Effector memory CD4-positive, alpha-beta T cell (primary cell): Measurements from ENCODE around the gene MIEF1.
A peak's percentile ranks its signal among the peaks of the same experiment; 100 is the strongest.
"Not testable (repeated sequence)": the region's sequence is repeated elsewhere in the genome, so short reads cannot be mapped to it uniquely, and the experiment has no call there.

Experiments used
- DNase-seq, 3 donors: peaks; one replicate each; pipeline ENCODE4 v3.0.0-alpha.2; 2020
- H3K27ac ChIP-seq: 2 replicates; pipeline ENCODE4 v1.7.0; 2013; ENCODE audit warnings: mild to moderate bottlenecking, low read length, moderate library complexity; ENCODE audit not compliant: insufficient read depth, poor library complexity, severe bottlenecking
- H3K27me3 ChIP-seq: replicated peaks from 2 replicates; pipeline ENCODE4 v1.7.0; 2013; ENCODE audit warnings: mild to moderate bottlenecking, low read length; ENCODE audit not compliant: insufficient read depth, control insufficient read depth, poor library complexity, severe bottlenecking
- H3K36me3 ChIP-seq: 2 replicates; pipeline ENCODE4 v1.7.0; 2013; ENCODE audit warnings: mild to moderate bottlenecking, low read length, moderate library complexity; ENCODE audit not compliant: control insufficient read depth, insufficient read depth
- H3K4me1 ChIP-seq: 2 replicates; pipeline ENCODE4 v1.7.0; 2013; ENCODE audit warnings: low read length, mild to moderate bottlenecking; ENCODE audit not compliant: control insufficient read depth, insufficient read depth, poor library complexity, severe bottlenecking
- H3K4me3 ChIP-seq: 2 replicates; pipeline ENCODE4 v1.7.0; 2013; ENCODE audit warnings: low read length, low read depth, mild to moderate bottlenecking; ENCODE audit not compliant: insufficient read depth, poor library complexity, severe bottlenecking
- H3K9me3 ChIP-seq: 2 replicates; pipeline ENCODE4 v1.7.0; 2013; ENCODE audit warnings: mild to moderate bottlenecking, low read length, moderate library complexity; ENCODE audit not compliant: control insufficient read depth

MIEF1 gene

DNA sequence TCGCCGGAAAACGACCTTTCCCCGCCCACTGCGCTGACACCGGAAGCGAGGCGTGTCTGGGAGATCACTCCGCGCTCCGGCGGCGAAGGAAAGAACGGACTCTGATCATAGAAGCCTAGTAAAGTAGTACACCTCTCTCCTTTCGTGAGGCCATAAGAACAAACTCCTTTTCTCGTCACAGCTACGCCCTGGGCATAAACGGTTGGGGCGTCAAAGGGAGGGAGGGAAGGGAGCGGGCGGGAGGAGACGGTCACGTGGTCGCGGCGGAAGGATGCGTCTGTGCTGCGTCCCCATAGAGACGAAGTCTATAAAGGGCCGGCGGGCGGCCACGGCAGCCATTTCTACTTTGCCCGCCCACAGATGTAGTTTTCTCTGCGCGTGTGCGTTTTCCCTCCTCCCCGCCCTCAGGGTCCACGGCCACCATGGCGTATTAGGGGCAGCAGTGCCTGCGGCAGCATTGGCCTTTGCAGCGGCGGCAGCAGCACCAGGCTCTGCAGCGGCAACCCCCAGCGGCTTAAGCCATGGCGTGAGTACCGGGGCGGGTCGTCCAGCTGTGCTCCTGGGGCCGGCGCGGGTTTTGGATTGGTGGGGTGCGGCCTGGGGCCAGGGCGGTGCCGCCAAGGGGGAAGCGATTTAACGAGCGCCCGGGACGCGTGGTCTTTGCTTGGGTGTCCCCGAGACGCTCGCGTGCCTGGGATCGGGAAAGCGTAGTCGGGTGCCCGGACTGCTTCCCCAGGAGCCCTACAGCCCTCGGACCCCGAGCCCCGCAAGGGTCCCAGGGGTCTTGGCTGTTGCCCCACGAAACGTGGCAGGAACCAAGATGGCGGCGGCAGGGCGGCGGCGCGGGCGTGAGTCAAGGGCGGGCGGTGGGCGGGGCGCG lies 18.4 kb downstream of the MIEF1 start, which contains the start of gene ATF4:
ATF4 (plus strand) TSS at position 337 of the 880 bp plus-strand sequence. CDS start 884 bp downstream, outside the sequence.
- peak; percentile 31 to 94 (median 82) for DNase-seq
- Histone ChIP-seq H3K27ac (peak within 1 kb of the TSS; percentile 93), H3K4me1 (peaks cover 43% of the 10 kb centered on the region), H3K4me3 (peak within 1 kb of the TSS; percentile 100), H3K27me3 (no peaks in the 10 kb centered on the region), H3K9me3 (no peaks in the 10 kb centered on the region), H3K36me3 (peaks cover 39% of the 10 kb centered on the region)

DNA sequence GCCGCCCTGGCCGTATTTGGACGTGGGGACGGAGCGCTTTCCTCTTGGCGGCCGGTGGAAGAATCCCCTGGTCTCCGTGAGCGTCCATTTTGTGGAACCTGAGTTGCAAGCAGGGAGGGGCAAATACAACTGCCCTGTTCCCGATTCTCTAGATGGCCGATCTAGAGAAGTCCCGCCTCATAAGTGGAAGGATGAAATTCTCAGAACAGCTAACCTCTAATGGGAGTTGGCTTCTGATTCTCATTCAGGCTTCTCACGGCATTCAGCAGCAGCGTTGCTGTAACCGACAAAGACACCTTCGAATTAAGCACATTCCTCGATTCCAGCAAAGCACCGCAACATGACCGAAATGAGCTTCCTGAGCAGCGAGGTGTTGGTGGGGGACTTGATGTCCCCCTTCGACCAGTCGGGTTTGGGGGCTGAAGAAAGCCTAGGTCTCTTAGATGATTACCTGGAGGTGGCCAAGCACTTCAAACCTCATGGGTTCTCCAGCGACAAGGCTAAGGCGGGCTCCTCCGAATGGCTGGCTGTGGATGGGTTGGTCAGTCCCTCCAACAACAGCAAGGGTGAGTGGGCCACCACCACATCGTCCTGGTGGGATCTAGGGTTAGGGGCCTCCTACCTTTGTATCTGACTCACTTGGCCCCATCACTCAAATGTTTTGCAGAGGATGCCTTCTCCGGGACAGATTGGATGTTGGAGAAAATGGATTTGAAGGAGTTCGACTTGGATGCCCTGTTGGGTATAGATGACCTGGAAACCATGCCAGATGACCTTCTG lies 19.2 kb downstream of the MIEF1 start:
- DNase-seq = peak in 1 of 3 donors; percentile 54

DNA sequence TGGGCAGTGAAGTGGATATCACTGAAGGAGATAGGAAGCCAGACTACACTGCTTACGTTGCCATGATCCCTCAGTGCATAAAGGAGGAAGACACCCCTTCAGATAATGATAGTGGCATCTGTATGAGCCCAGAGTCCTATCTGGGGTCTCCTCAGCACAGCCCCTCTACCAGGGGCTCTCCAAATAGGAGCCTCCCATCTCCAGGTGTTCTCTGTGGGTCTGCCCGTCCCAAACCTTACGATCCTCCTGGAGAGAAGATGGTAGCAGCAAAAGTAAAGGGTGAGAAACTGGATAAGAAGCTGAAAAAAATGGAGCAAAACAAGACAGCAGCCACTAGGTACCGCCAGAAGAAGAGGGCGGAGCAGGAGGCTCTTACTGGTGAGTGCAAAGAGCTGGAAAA lies 20.0 kb downstream of the MIEF1 start:
- peaks cover 36% of the 10 kb centered on the region for H3K36me3 ChIP-seq
- H3K27ac ChIP-seq, H3K27me3 ChIP-seq, H3K9me3 ChIP-seq, DNase-seq: not testable (repeated sequence)
- H3K4me3 ChIP-seq = peak overlapping the region; percentile 100
- H3K4me1 ChIP-seq = peaks cover 48% of the 10 kb centered on the region

More for the DNA sequence above, 19.2 kb downstream of the MIEF1 start:
- H3K9me3 ChIP-seq, H3K27me3 ChIP-seq: not testable (repeated sequence)
- H3K36me3 ChIP-seq = peaks cover 40% of the 10 kb centered on the region
- H3K4me3 ChIP-seq = peak overlapping the region; percentile 100
- peak overlapping the region; percentile 93 for H3K27ac ChIP-seq
- H3K4me1 ChIP-seq = peaks cover 43% of the 10 kb centered on the region

DNA sequence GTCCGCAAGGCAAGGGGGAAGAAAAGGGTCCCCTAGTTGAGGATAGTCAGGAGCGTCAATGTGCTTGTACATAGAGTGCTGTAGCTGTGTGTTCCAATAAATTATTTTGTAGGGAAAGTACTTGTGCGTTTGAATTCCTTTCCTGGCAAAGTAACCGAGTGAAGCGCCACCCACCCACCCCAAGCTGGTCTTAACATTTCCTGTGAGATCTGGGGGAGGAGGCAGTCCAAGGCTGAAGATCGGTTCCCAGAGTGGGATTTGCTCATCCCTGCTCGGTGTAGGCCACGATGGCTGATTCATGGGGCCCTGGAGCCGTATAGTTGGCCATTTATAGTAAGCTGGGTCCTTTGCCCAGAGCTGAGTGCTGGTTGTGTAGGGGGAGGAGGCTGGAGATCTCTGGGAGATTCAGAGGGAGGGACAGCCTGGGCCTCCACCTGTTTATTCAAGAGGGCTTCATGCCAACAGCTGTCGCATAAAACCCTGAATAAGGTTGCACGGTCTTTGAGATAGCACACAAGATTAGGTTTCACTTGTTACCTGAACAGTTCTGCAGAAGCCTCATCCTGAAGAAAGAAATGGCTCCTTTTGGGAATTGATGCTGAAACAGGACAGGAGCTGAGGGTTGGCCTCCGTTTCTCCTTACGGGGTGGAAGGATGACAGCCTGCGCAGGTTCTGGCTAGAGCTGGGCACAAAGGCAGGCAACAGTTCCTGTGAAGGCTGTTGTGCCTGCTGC lies 20.6 kb downstream of the MIEF1 start:
- Histone ChIP-seq H3K4me3 (no peak overlapping the region), H3K27ac (peak overlapping the region; percentile 29), H3K9me3 (no peaks in the 10 kb centered on the region), H3K4me1 (peaks cover 55% of the 10 kb centered on the region), H3K27me3 (no peaks in the 10 kb centered on the region), H3K36me3 (peaks cover 36% of the 10 kb centered on the region)
- no peak for DNase-seq

DNA sequence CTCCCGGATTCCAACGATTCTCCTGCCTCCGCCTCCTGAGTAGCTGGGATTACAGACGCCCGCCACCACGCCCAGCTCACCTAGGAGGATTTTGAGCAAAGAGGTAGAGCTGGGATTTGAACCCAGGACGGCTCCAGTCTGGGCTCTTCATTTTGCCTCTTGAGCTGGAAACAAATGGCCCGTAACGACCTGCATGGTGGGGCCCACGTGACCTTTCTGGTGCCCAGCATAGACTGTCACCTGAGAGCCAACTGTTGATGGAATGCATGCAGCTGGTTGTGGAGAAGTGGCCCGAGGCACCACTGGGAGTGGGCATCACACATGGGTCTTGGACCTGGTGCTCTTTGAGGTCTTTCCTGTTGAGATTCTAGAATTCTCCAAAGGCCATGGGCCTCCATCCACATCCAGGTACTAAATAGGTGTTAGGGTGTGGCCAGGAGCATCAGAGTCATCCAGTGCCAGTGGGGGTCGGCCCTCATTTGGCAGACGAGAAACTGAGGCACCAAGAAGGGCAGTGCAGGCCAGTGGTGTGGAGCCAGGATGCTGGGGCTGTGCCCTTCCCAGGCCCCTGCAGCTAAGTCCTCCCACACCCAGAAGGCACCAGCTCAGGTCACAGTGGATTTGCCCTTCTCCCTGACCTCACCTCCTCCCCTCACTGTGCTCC lies 22.1 kb downstream of the MIEF1 start:
- Histone ChIP-seq H3K36me3 (peaks cover 47% of the 10 kb centered on the region), H3K9me3 (no peaks in the 10 kb centered on the region), H3K4me3 (no peak overlapping the region), H3K27ac (no peak overlapping the region), H3K27me3 (no peaks in the 10 kb centered on the region), H3K4me1 (peaks cover 65% of the 10 kb centered on the region)
- no peak for DNase-seq

DNA sequence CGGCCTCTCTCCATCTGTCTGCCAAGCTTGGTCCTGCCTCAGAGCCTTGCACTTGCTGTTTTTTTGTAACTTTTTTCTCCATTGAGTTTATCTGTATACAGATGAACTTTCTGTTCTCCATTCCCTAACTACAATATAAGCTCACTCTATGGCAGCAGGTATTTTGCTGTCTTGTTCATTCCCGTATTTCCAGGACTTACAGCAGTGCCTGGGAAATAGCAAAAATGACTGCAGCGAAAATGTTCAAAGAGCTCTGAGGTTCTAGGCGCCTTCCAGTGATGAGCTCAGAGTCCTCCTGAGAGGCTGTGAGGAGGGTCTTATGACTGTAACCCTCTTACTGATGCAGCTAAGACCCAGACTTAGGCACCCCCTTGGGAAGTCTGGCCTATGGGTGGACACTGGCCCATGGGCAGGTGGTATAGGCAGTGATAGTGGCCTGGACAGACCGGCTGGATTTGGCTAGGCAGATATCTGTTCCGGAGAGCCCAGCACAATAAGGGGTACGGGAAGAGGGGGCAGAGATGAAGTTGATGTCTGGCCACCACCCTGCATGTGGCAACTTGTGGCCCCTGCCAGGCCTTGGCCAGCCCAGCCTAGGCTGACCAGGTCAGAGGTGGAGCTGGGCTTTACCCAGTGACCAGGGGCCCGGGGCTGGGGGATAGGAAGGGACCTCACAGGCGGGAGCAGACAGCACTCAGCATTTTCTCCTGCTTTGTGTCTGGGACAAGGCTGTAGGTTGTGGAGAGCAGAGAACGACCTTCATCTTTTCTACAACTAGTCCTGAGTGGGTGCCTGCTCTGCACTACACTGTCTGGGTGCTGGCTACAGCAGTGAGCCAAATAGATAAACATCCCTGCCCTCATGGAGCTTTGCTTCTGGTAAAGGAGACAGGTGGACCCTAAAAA lies 22.9 kb downstream of the MIEF1 start:
- Histone ChIP-seq H3K36me3 (peaks cover 55% of the 10 kb centered on the region), H3K27ac (no peak overlapping the region), H3K4me3 (no peak overlapping the region), H3K27me3 (no peaks in the 10 kb centered on the region), H3K4me1 (peaks cover 67% of the 10 kb centered on the region), H3K9me3 (no peaks in the 10 kb centered on the region)
- no peak for DNase-seq

DNA sequence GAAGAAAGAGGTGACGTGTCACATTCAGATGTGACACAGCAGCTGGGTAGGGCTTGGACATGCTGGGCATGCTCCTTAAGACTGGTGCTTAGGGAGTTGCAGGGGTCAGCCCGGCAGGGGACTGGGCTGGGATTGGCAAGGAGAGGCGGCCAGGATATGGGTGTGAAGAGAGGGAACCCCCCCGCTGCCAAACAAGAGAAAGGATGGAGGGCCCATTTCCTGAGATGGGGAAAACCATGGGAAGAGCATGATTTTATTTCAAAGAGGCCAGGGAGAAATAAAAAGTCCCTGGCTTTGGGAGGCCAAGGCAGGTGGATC lies 23.5 kb downstream of the MIEF1 start:
- Histone ChIP-seq H3K27me3 (no peaks in the 10 kb centered on the region), H3K4me1 (peaks cover 73% of the 10 kb centered on the region), H3K9me3 (no peaks in the 10 kb centered on the region), H3K4me3 (no peak overlapping the region), H3K36me3 (peaks cover 54% of the 10 kb centered on the region), H3K27ac (no peak overlapping the region)
- no peak for DNase-seq

DNA sequence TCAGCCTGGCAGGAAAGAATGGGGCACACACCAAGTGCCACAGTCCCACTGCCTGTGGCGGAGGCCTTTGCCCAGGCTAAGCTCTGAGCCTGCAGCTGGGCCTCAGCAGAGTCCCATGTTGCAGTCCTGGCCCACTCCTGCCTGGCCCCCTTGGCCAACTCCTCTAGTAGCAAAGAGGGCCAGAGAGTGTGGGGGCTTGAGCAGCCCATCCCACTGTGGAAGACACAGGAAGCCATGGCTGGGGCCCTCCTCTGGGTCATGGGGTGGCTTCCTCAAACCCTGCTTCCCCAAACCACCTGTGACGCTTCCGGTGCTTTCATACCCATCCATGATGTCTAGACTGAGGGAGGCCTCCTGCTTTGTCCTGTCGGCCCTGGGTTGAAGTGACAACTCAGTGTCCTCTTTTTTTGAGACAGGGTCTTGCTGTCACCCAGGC lies 24.7 kb downstream of the MIEF1 start:
- Histone ChIP-seq H3K27ac (peak overlapping the region; percentile 51), H3K4me1 (peaks cover 78% of the 10 kb centered on the region), H3K36me3 (peaks cover 47% of the 10 kb centered on the region), H3K4me3 (no peak overlapping the region), H3K27me3 (no peaks in the 10 kb centered on the region), H3K9me3 (no peaks in the 10 kb centered on the region)
- peak in 2 of 3 donors; percentile 29 to 37 for DNase-seq
